ENCODE measurements around the gene MYBBP1A. TPM values are rescaled to one million over a fixed set of nuclear protein-coding genes. Genes with fewer than 3 reads are reported as not detected.

MYBBP1A gene
- total and polyA plus RNA-seq, 9 of the 15 experiments (the other 6 are each of a cell fraction or from before 2014, with no cell fraction given): 2.0 to 114 (median 47.2) TPM

- TF ChIP-seq LEF1 (IDR thresholded peaks at IDR 0.05) (no peak), FOS (IDR thresholded peaks at IDR 0.05; ENCODE audit: extremely low read depth, insufficient read length) (no peak), ZNF76 (CRISPR knock-in tag; IDR thresholded peaks at IDR 0.05; ENCODE audit: borderline replicate concordance) (no peak), TAF15 (IDR thresholded peaks at IDR 0.05; ENCODE audit: low read depth, low read length) (no peak), BHLHE40 (IDR thresholded peaks at IDR 0.05; ENCODE audit: low read length) (no peak), FOXM1 (IDR thresholded peaks at IDR 0.05; ENCODE audit: low read depth) (no peak), FOXM1 (CRISPR knock-in tag; IDR thresholded peaks at IDR 0.05; ENCODE audit: low read depth) (peak; percentile 69; the same call in 1 of the 2 replicates), BRD9 (IDR thresholded peaks at IDR 0.05; ENCODE audit: low read depth, partially characterized antibody) (no peak), FOXP4 (CRISPR knock-in tag; IDR thresholded peaks at IDR 0.05; ENCODE audit: borderline replicate concordance) (no peak), IFI16 (CRISPR knock-in tag; IDR thresholded peaks at IDR 0.05) (no peak), BCL6 (CRISPR knock-in tag; IDR thresholded peaks at IDR 0.05) (no peak), ZNF324 (CRISPR knock-in tag; IDR thresholded peaks at IDR 0.05) (no peak), FOXK1 (CRISPR knock-in tag; IDR thresholded peaks at IDR 0.05; ENCODE audit: borderline replicate concordance) (no peak), AFF1 (IDR thresholded peaks at IDR 0.05; ENCODE audit: low read depth in 1 of 2, partially characterized antibody in 2 of 2) (no peak), BRCA1 (IDR thresholded peaks at IDR 0.05) (no peak), BRCA1 (CRISPR knock-in tag; IDR thresholded peaks at IDR 0.05) (no peak)
Measured at GRCh38 chr17:4554997-4555799, at the start of gene MYBBP1A (continued).

Measured in K562 (cell line).